Keratinocyte (primary cell): Measurements from ENCODE around the gene TIMM10B. TPM values are rescaled to one million over a fixed set of nuclear protein-coding genes. Genes with fewer than 3 reads are reported as not detected.
A peak's percentile ranks its signal among the peaks of the same experiment; 100 is the strongest.

Experiments used
- DNase-seq: peaks from one replicate; pipeline ENCODE4 v3.0.0-alpha.2; 2011; ENCODE audit warnings: low read depth, missing footprints, low spot score
- FAIRE-seq: peaks from 2 replicates; lab custom pipeline; 2011; peaks lifted over from hg19 to GRCh38; lab: Jason Lieb, UNC
- H2AFZ ChIP-seq: 2 replicates; pipeline ENCODE4 v1.6.0; 2012; ENCODE audit warnings: low read length, control low read depth, inconsistent platforms; ENCODE audit not compliant: control insufficient read depth
- H3K27ac ChIP-seq: 2 replicates; pipeline ENCODE4 v1.5.1; 2011; ENCODE audit warnings: low read length; ENCODE audit not compliant: control insufficient read depth, insufficient read depth
- H3K27me3 ChIP-seq: 3 replicates; pipeline ENCODE4 v1.6.0; 2011; ENCODE audit warnings: low read length; ENCODE audit not compliant: control insufficient read depth, insufficient read depth; ENCODE audit errors: extremely low read depth
- H3K36me3 ChIP-seq, 2 experiments: 2 replicates in 1 of 2; 3 replicates in 1 of 2; pipeline ENCODE4 v1.5.1; 2011; ENCODE audit warnings: low read length in 2 of 2, mild to moderate bottlenecking in 1 of 2; ENCODE audit not compliant: control insufficient read depth in 2 of 2, insufficient read depth in 2 of 2; ENCODE audit errors: extremely low read depth in 1 of 2
- H3K4me1 ChIP-seq: 3 replicates; pipeline ENCODE4 v1.5.1; 2011; ENCODE audit warnings: low read length; ENCODE audit not compliant: control insufficient read depth, insufficient read depth; ENCODE audit errors: extremely low read depth
- H3K4me2 ChIP-seq: 3 replicates; pipeline ENCODE4 v1.6.0; 2011; ENCODE audit warnings: low read depth, low read length; ENCODE audit not compliant: control insufficient read depth, insufficient read depth; ENCODE audit errors: extremely low read depth
- H3K4me3 ChIP-seq, 3 experiments: fragments of 200-600 bp in 1 of 3; sonication (generic) in 1 of 3; 2 replicates in 2 of 3; 3 replicates in 1 of 3; pipeline ENCODE4 v1.5.1; 2011 to 2016; ENCODE audit warnings: low read length in 3 of 3, mild to moderate bottlenecking in 3 of 3, control low read depth in 2 of 3, inconsistent platforms in 1 of 3, low read depth in 1 of 3, mixed read lengths in 1 of 3, mixed run types in 1 of 3, moderate library complexity in 1 of 3; ENCODE audit not compliant: control insufficient read depth in 2 of 3, insufficient read depth in 2 of 3; ENCODE audit errors: extremely low read depth in 1 of 3
- H3K79me2 ChIP-seq: 2 replicates; pipeline ENCODE4 v1.6.0; 2012; ENCODE audit warnings: low read length; ENCODE audit not compliant: control insufficient read depth, insufficient read depth
- H3K9ac ChIP-seq: 3 replicates; pipeline ENCODE4 v1.6.0; 2011; ENCODE audit warnings: low read length; ENCODE audit not compliant: control insufficient read depth, insufficient read depth; ENCODE audit errors: extremely low read depth
- H3K9me1 ChIP-seq: 3 replicates; pipeline ENCODE4 v1.6.0; 2011; ENCODE audit warnings: low read length; ENCODE audit not compliant: control insufficient read depth, insufficient read depth; ENCODE audit errors: extremely low read depth
- H3K9me3 ChIP-seq: 2 replicates; pipeline ENCODE4 v1.5.1; 2012; ENCODE audit warnings: low read depth, low read length; ENCODE audit not compliant: control insufficient read depth
- H4K20me1 ChIP-seq: 3 replicates; pipeline ENCODE4 v1.6.0; 2011; ENCODE audit warnings: low read length; ENCODE audit not compliant: control insufficient read depth, insufficient read depth; ENCODE audit errors: extremely low read depth
- EZH2 ChIP-seq: IDR thresholded peaks from one replicate; pipeline ENCODE4 v1.6.1; 2012; ENCODE audit warnings: inconsistent platforms, mild to moderate bottlenecking, low read length, moderate library complexity
- dilution Hi-C: fragments of 300-500 bp; cut with MboI; formaldehyde crosslinking; loops from one replicate; pipeline ENCODE4 v1.7.0; 2020; ENCODE audit warnings: low sequenced_read_pairs; ENCODE audit not compliant: extremely low pct_ligation_motif_present
- polyA plus RNA-seq, 5 experiments: library from polyadenylated mRNA; depleted of rRNA in 3 of 5; stranded (reverse) in 3 of 5; stranded (forward) in 1 of 5; unstranded in 1 of 5; fragments of >200 nt; gene quantifications; 1 replicate in 1 of 5; 2 replicates in 3 of 5; 3 replicates in 1 of 5; pipeline versions ENCODE4 v1.2.1 to v1.2.3, GENCODE V29; 2011 to 2012; ENCODE audit warnings: missing spikeins in 2 of 5, low read depth in 1 of 5, low replicate concordance in 1 of 5
- TF ChIP-seq, protein P1 (sequence below), 3 experiments: IDR thresholded peaks in 1 of 3; conservative IDR thresholded peaks in 1 of 3; optimal IDR thresholded peaks in 1 of 3; 2 replicates in 2 of 3; 3 replicates in 1 of 3; pipeline versions ENCODE3 to v1.5.1; 2011; ENCODE audit warnings: low read length in 3 of 3, mild to moderate bottlenecking in 3 of 3, moderate library complexity in 2 of 3, control low read depth in 1 of 3, inconsistent platforms in 1 of 3; ENCODE audit not compliant: insufficient read depth in 2 of 3; ENCODE audit errors: extremely low read depth in 1 of 3

Gene TIMM10B
- polyA plus RNA-seq, 1 donor (not counting 4 experiments of a cell fraction or from before 2014, with no cell fraction given) = 34.1 TPM

DNA sequence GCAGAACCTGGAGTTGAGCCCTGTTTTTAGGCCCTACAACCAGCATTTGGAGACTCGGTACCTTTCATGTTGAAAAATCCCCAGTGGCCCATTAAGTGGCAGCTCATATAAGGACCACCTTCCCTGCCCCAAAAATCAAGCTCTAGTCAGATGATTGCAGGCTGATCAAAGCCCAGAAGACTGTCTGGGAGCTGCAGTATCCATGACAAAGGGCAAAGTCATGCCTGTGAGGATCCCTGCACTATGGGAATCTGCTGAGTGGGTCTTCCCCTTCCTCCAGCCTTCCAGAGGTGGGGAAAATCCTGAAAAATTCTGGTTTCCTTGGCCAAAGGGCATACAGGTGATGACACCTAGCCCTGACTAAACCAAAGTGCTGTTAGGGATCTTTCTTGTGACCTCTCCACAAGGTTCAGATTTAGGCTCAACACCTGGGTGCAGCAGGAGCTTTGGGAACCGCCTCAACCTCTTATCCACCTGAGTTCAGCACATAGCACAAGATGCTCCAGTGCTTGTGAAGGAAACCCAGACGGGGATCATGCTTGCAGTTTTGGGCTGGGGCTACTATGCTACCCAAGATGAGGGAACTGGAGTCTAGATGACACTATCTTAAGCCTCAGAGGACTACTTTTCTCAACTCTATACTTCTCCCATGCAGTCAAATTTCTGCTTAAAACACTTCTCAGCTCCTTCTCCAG is 6.3 kb upstream of the TIMM10B start:
- Histone ChIP-seq H3K27me3 (no peaks in the 10 kb centered on the region), H4K20me1 (no peaks in the 10 kb centered on the region), H3K4me3 (no peak overlapping the region), H3K36me3 (peaks cover 23 to 30% of the 10 kb centered on the region in 2 experiments), H3K9ac (peak overlapping the region; percentile 78), H3K27ac (peak overlapping the region; percentile 78), H3K9me1 (peaks cover 2% of the 10 kb centered on the region), H2AFZ (no peak overlapping the region), H3K4me2 (peak overlapping the region; percentile 94), H3K4me1 (peaks cover 15% of the 10 kb centered on the region), H3K9me3 (no peaks in the 10 kb centered on the region), H3K79me2 (peaks cover 20% of the 10 kb centered on the region)
- FAIRE-seq = peak; percentile 68
- dilution Hi-C loops = no loop called here
- no peak for DNase-seq
- no peak for TF ChIP-seq EZH2
- TF ChIP-seq, protein P1, sequence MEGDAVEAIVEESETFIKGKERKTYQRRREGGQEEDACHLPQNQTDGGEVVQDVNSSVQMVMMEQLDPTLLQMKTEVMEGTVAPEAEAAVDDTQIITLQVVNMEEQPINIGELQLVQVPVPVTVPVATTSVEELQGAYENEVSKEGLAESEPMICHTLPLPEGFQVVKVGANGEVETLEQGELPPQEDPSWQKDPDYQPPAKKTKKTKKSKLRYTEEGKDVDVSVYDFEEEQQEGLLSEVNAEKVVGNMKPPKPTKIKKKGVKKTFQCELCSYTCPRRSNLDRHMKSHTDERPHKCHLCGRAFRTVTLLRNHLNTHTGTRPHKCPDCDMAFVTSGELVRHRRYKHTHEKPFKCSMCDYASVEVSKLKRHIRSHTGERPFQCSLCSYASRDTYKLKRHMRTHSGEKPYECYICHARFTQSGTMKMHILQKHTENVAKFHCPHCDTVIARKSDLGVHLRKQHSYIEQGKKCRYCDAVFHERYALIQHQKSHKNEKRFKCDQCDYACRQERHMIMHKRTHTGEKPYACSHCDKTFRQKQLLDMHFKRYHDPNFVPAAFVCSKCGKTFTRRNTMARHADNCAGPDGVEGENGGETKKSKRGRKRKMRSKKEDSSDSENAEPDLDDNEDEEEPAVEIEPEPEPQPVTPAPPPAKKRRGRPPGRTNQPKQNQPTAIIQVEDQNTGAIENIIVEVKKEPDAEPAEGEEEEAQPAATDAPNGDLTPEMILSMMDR (optimal IDR thresholded peaks at IDR 0.05 in 1 of 3, IDR thresholded peaks at IDR 0.05 in 1 of 3, conservative IDR thresholded peaks at IDR 0.05 in 1 of 3; ENCODE audit: extremely low read depth in 1 of 3, insufficient read depth in 2 of 3, low read length in 3 of 3) = no peak

DNA sequence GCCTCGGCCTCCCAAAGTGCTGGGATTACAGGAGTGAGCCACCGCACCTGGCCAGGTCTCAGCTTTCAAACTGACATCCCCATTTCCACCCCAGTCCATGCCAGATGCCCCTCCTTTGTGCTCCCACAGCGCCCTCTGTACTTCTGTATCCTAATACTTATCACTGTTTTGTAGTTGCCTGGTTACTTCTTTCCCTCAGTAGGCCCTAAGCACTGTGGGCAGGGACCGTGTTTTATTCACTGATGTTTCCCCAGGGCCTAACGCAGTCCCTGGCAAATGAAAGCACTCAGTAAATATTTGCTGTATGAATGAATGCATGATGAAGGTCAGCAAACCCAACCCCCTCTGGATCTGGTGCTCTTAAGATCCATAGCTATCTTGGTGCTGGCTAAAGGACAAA is 5.4 kb upstream of the TIMM10B start:
- Histone ChIP-seq H3K4me1 (peaks cover 22% of the 10 kb centered on the region), H4K20me1 (no peaks in the 10 kb centered on the region), H3K79me2 (peaks cover 30% of the 10 kb centered on the region), H3K4me3 (no peak overlapping the region), H3K27ac (no peak overlapping the region), H3K9me3 (no peaks in the 10 kb centered on the region), H3K4me2 (no peak overlapping the region), H2AFZ (no peak overlapping the region), H3K9me1 (peaks cover 3% of the 10 kb centered on the region), H3K36me3 (peaks cover 23 to 31% of the 10 kb centered on the region in 2 experiments), H3K9ac (no peak overlapping the region), H3K27me3 (no peaks in the 10 kb centered on the region)
- FAIRE-seq = no peak
- DNase-seq = no peak
- dilution Hi-C loops = no loop called here
- TF ChIP-seq EZH2 = no peak
- TF ChIP-seq, protein P1 (optimal IDR thresholded peaks at IDR 0.05 in 1 of 3, IDR thresholded peaks at IDR 0.05 in 1 of 3, conservative IDR thresholded peaks at IDR 0.05 in 1 of 3; ENCODE audit: extremely low read depth in 1 of 3, insufficient read depth in 2 of 3, low read length in 3 of 3) = peak in 1 of 3 experiments; percentile 3
